ENCODE measurements around the gene FSHB.

FSHB gene

GRCh38 chr11:30270671-30271070, 39.9 kb downstream of the FSHB start:
- DNase-seq = no peak

GRCh38 chr11:30277176-30277575, 46.4 kb downstream of the FSHB start:
- no peak for DNase-seq

GRCh38 chr11:30279796-30280195, 49.0 kb downstream of the FSHB start:
- no peak for DNase-seq

- DNase-seq = no peak
These were observed 50.9 kb downstream of the FSHB start for GRCh38 chr11:30281476-30282288.

- no peak for DNase-seq
These were observed 51.4 kb downstream of the FSHB start for GRCh38 chr11:30282289-30282631.
